ENCODE data around the gene SMPD1.
A peak's percentile ranks its signal among the peaks of the same experiment; 100 is the strongest.

Gene SMPD1

DNA sequence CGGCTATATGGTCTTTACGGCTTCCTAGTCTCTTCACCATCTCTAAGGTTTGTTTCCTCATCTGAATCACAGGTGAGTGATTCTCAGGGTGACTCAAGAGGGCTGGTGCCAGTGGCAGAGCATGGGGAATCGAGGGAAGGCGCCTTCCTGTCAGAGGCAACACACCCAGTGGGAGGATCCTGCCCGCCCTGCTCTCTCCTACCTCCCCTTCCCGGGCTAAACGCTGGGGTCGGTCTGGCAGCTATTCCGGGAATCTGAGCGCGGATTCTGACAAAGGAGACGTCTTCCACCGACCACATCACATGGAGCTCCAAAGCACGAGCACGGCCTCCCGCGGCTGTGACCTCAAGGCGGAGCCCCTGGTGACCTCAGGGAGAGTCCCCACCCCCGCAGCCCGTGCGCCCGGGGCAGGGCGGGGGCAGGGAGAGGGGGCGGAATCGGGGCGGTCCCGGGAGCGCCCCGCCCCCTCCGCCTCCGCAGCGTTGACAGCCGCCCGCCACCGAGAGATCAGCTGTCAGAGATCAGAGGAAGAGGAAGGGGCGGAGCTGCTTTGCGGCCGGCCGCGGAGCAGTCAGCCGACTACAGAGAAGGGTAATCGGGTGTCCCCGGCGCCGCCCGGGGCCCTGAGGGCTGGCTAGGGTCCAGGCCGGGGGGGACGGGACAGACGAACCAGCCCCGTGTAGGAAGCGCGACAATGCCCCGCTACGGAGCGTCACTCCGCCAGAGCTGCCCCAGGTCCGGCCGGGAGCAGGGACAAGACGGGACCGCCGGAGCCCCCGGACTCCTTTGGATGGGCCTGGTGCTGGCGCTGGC lies at the start of gene SMPD1 (continued):
- TF ChIP-seq, protein P1, sequence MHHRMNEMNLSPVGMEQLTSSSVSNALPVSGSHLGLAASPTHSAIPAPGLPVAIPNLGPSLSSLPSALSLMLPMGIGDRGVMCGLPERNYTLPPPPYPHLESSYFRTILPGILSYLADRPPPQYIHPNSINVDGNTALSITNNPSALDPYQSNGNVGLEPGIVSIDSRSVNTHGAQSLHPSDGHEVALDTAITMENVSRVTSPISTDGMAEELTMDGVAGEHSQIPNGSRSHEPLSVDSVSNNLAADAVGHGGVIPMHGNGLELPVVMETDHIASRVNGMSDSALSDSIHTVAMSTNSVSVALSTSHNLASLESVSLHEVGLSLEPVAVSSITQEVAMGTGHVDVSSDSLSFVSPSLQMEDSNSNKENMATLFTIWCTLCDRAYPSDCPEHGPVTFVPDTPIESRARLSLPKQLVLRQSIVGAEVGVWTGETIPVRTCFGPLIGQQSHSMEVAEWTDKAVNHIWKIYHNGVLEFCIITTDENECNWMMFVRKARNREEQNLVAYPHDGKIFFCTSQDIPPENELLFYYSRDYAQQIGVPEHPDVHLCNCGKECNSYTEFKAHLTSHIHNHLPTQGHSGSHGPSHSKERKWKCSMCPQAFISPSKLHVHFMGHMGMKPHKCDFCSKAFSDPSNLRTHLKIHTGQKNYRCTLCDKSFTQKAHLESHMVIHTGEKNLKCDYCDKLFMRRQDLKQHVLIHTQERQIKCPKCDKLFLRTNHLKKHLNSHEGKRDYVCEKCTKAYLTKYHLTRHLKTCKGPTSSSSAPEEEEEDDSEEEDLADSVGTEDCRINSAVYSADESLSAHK (tag by site-specific recombination; IDR thresholded peaks at IDR 0.05), result no peak
- TF ChIP-seq SCRT2 (tag by site-specific recombination; IDR thresholded peaks at IDR 0.05), result no peak
- no peak for TF ChIP-seq ZNF624 (tag by site-specific recombination; IDR thresholded peaks at IDR 0.05)
- TF ChIP-seq HOXC10 (CRISPR knock-in tag; IDR thresholded peaks at IDR 0.05), result 0 out of 2 replicates have a peak, but pooled peaks have one; percentile 48
- TF ChIP-seq ZXDB (tag by site-specific recombination; IDR thresholded peaks at IDR 0.05), result peak; percentile 93
- TF ChIP-seq ZNF175 (tag by site-specific recombination; IDR thresholded peaks at IDR 0.05), result no peak
- TF ChIP-seq, protein P2, sequence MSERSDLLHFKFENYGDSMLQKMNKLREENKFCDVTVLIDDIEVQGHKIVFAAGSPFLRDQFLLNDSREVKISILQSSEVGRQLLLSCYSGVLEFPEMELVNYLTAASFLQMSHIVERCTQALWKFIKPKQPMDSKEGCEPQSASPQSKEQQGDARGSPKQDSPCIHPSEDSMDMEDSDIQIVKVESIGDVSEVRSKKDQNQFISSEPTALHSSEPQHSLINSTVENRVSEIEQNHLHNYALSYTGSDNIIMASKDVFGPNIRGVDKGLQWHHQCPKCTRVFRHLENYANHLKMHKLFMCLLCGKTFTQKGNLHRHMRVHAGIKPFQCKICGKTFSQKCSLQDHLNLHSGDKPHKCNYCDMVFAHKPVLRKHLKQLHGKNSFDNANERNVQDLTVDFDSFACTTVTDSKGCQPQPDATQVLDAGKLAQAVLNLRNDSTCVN (tag by site-specific recombination; optimal IDR thresholded peaks at IDR 0.05), result peak; percentile 69
- TF ChIP-seq ZBTB21 (tag by site-specific recombination; IDR thresholded peaks at IDR 0.05), result peak; percentile 52; the same call in 1 of the 2 replicates
- TF ChIP-seq, protein P3, sequence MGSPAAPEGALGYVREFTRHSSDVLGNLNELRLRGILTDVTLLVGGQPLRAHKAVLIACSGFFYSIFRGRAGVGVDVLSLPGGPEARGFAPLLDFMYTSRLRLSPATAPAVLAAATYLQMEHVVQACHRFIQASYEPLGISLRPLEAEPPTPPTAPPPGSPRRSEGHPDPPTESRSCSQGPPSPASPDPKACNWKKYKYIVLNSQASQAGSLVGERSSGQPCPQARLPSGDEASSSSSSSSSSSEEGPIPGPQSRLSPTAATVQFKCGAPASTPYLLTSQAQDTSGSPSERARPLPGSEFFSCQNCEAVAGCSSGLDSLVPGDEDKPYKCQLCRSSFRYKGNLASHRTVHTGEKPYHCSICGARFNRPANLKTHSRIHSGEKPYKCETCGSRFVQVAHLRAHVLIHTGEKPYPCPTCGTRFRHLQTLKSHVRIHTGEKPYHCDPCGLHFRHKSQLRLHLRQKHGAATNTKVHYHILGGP (tag by site-specific recombination; IDR thresholded peaks at IDR 0.05), result no peak

- no peaks in the 10 kb centered on the region for H3K36me3 ChIP-seq (ENCODE audit: control insufficient read depth in 2 of 2, insufficient read depth in 1 of 2, low read length in 2 of 2)
- H3K4me3 ChIP-seq (ENCODE audit: low read depth, low read length), result no peak overlapping the region
- POLR2A ChIA-PET, result no interaction called here
- no peak overlapping the region for H3K27ac ChIP-seq (ENCODE audit: extremely low read depth, low read depth, low read length)
- TF ChIP-seq IKZF3 (tag by site-specific recombination; IDR thresholded peaks at IDR 0.05) (no peak), ZNF184 (tag by site-specific recombination; IDR thresholded peaks at IDR 0.05) (no peak), ZNF121 (tag by site-specific recombination; IDR thresholded peaks at IDR 0.05) (no peak), YY2 (tag by site-specific recombination; IDR thresholded peaks at IDR 0.05) (no peak), ZNF654 (tag by site-specific recombination; IDR thresholded peaks at IDR 0.05; ENCODE audit: low read depth) (no peak)
- H3K4me1 ChIP-seq (ENCODE audit: control insufficient read depth, insufficient read depth, low read length), result no peaks in the 10 kb centered on the region
- CTCF ChIA-PET, result interaction anchor here (0.6 to 1.3 kb wide), 6 partner anchors 8 to 1051 kb away, joined by 3 to 9 read pairs (median 4); no protein-coding TSS in a partner anchor
- no peaks in the 10 kb centered on the region for H3K9me3 ChIP-seq (ENCODE audit: control insufficient read depth, insufficient read depth, low read depth, low read length)
Measured at GRCh38 chr11:6345366-6345765, 44.9 kb upstream of the SMPD1 start.

- TF ChIP-seq ZNF202 (tag by site-specific recombination; IDR thresholded peaks at IDR 0.05; ENCODE audit: borderline replicate concordance) (no peak), ZBTB6 (tag by site-specific recombination; IDR thresholded peaks at IDR 0.05) (no peak), ZNF37A (tag by site-specific recombination; IDR thresholded peaks at IDR 0.05) (no peak), ZNF558 (tag by site-specific recombination; IDR thresholded peaks at IDR 0.05) (no peak), ZNF776 (tag by site-specific recombination; IDR thresholded peaks at IDR 0.05; ENCODE audit: borderline replicate concordance) (no peak), ZNF184 (tag by site-specific recombination; IDR thresholded peaks at IDR 0.05) (no peak), ZNF664 (tag by site-specific recombination; IDR thresholded peaks at IDR 0.05) (no peak)
- TF ChIP-seq, protein P4, sequence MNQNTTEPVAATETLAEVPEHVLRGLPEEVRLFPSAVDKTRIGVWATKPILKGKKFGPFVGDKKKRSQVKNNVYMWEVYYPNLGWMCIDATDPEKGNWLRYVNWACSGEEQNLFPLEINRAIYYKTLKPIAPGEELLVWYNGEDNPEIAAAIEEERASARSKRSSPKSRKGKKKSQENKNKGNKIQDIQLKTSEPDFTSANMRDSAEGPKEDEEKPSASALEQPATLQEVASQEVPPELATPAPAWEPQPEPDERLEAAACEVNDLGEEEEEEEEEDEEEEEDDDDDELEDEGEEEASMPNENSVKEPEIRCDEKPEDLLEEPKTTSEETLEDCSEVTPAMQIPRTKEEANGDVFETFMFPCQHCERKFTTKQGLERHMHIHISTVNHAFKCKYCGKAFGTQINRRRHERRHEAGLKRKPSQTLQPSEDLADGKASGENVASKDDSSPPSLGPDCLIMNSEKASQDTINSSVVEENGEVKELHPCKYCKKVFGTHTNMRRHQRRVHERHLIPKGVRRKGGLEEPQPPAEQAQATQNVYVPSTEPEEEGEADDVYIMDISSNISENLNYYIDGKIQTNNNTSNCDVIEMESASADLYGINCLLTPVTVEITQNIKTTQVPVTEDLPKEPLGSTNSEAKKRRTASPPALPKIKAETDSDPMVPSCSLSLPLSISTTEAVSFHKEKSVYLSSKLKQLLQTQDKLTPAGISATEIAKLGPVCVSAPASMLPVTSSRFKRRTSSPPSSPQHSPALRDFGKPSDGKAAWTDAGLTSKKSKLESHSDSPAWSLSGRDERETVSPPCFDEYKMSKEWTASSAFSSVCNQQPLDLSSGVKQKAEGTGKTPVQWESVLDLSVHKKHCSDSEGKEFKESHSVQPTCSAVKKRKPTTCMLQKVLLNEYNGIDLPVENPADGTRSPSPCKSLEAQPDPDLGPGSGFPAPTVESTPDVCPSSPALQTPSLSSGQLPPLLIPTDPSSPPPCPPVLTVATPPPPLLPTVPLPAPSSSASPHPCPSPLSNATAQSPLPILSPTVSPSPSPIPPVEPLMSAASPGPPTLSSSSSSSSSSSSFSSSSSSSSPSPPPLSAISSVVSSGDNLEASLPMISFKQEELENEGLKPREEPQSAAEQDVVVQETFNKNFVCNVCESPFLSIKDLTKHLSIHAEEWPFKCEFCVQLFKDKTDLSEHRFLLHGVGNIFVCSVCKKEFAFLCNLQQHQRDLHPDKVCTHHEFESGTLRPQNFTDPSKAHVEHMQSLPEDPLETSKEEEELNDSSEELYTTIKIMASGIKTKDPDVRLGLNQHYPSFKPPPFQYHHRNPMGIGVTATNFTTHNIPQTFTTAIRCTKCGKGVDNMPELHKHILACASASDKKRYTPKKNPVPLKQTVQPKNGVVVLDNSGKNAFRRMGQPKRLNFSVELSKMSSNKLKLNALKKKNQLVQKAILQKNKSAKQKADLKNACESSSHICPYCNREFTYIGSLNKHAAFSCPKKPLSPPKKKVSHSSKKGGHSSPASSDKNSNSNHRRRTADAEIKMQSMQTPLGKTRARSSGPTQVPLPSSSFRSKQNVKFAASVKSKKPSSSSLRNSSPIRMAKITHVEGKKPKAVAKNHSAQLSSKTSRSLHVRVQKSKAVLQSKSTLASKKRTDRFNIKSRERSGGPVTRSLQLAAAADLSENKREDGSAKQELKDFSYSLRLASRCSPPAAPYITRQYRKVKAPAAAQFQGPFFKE (tag by site-specific recombination; IDR thresholded peaks at IDR 0.05; ENCODE audit: borderline replicate concordance), result no peak
- POLR2A ChIA-PET, result no interaction called here
- H3K9me3 ChIP-seq (ENCODE audit: control insufficient read depth, insufficient read depth, low read depth, low read length), result no peaks in the 10 kb centered on the region
- no peak overlapping the region for H3K4me3 ChIP-seq (ENCODE audit: low read depth, low read length)
- no peaks in the 10 kb centered on the region for H3K36me3 ChIP-seq (ENCODE audit: control insufficient read depth in 2 of 2, insufficient read depth in 1 of 2, low read length in 2 of 2)
- CTCF ChIA-PET, result interaction anchor here (0.6 to 9.4 kb wide), 4 partner anchors 12 to 1802 kb away, joined by 3 to 101 read pairs (median 6); no protein-coding TSS in a partner anchor
- no peak overlapping the region for H3K27ac ChIP-seq (ENCODE audit: extremely low read depth, low read depth, low read length)
- no peaks in the 10 kb centered on the region for H3K4me1 ChIP-seq (ENCODE audit: control insufficient read depth, insufficient read depth, low read length)
Measured at GRCh38 chr11:6350043-6350442, 40.2 kb upstream of the SMPD1 start.
